Epithelial cell of prostate (primary cell): ENCODE measurements around the gene SGK1.

Source experiments
- DNase-seq: peaks from one replicate; pipeline ENCODE4 v3.0.0-alpha.2; 2011; ENCODE audit warnings: low read depth, low spot score
- H3K27ac ChIP-seq: fragments of 450-650 bp; 2 replicates; pipeline ENCODE4 v1.5.1; 2017; ENCODE audit warnings: mild to moderate bottlenecking

SGK1 gene

DNA sequence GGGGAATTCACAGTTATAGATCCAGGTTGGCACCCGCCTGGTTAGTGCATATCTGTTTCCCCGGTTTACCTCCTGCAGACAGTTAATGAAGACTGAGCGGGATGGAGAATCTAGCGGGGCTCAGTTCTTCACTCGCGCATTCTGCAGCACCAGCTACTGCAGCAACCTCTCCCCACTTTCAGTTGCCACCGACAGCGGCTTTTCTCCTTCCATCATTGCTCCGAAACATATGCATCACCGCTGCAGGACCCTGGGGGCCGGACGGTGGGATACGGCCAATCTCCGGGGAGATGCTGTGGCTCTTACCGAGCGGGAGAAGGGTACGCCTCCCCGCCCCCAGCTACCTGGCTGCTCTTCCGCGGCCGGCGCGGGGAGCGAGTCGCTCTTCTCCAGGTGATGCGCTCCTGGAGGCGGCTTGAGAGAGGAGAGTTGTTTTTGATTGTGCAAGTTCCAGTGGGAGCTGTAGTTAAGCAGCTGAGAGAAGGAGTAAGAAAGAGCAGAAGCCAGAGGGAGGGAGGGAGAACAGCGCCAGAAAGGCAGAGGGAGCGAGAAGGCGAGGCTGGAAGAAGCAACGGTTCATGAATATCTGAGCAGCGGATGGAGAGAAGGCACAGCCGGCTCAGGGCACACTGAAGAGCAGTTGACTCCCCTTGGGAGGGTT is at the start of gene SGK1:
SGK1 (minus strand) TSS at position 642 of the 661 bp plus-strand sequence. CDS start 652 bp downstream, outside the sequence.
- H3K27ac ChIP-seq: no peak within 1 kb of the TSS
- DNase-seq: no peak

DNA sequence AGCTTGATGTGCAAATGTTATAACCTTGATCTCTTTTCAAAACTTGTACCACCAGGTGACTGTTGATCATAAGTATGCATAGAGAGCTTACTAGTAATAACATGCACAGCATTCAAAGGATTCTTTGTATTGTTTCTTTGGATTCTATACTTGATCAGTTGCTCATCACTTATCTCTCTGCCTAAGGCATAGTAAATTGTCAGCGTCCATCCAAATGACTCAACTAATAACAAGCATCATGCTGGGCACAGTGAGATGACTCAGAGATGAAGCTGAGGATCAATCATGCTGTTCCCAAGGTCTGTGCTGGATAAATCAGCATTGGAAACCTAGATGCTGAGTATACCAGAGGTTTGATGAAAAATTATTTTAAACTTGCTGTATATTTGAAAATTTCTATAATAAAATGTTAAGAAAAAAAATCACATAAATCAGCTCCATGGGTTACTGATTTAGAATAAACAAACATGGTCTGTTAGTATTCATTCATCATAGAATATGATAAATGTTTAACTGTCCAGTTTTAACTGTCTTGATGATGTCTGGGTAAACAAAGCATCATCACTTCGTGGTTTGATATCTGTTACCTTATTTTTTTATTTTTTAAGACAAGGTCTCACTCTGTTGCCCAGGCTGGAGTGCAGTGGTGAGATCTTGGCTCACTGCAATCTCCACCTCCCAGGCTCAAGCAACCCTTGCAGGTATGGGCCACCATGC is 45.6 kb upstream of the SGK1 start:
- peak overlapping the region; percentile 59 for H3K27ac ChIP-seq
- peak; percentile 91 for DNase-seq

DNA sequence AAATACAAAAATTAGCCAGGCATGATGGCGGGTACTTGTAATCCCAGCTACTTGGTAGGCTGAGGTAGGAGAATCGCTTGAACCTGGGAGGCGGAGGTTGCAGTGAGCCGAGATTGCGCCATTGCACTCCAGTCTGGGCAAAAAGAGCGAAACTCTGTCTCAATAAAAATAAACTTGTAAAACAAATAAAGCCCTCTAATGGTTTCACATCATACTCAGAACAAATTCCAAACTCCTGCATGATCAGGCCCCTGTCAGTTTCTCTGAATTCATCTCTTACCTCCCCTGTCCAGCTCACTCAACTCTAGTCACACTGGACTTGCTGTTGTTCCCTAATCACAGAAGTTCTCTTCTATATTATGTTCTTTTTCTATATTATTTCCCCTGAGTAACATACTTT is 43.1 kb upstream of the SGK1 start:
- DNase-seq: no peak
- H3K27ac ChIP-seq: no peak overlapping the region

DNA sequence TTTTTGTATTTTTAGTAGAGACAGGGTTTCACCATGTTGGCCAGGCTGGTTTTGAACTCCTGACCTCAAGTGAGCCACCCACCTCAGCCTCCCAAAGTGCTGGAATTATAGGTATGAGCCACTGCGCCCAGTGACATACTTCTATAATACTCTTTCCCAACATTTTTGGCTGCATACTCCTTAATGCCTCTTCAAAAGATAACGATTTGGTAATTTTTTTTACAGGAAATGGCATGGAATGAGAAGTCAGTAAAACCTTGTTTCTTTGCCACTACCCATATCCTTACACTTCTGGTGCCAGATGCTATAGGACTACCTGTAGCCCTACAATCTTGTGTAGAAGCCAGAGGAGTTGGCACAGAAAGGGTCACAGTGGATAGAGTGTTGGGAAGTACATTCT is 41.4 kb upstream of the SGK1 start:
- H3K27ac ChIP-seq: no peak overlapping the region
- no peak for DNase-seq

DNA sequence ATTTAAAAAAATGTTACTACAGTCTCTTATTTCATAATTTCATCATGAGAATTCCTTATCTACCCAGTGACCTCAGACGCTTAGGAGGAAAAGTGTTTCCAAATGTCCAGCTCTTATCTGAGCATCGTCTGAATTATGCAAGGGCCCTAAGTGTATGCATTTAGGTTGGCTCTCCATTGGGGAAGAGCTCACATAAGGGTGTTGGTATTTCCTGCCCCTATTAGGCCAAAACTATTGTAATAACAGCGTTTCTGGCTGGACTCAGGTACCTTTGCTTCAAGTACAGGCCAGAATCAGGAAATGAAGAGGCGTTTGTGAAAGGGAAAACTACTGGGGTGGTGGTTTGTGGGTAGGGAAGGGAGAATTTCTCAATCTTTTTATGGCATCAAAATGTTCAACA is 40.4 kb upstream of the SGK1 start:
- no peak for DNase-seq
- no peak overlapping the region for H3K27ac ChIP-seq

DNA sequence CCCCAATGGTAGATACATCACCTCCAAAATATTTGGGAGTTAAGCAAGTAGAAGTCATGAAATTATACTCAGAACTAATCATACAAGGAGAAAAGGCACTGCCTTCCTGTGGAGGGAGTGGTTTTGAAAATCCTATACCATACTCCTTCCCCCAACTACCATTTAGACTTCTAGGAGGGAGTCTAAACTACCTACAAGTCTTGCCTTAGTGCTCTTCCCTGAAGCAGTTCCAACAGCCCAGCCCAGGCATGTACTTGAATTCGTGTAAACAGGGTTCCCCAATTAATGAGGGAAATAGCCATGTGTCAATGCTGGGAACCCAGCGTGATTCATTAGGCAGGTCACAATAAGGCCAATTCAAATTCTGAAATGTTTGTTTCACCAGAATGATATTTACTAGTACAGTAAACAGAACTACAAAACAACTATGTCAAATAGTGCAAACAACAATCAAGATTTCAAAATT is 39.1 kb upstream of the SGK1 start:
- peak overlapping the region; percentile 15 for H3K27ac ChIP-seq
- DNase-seq: peak; percentile 69

DNA sequence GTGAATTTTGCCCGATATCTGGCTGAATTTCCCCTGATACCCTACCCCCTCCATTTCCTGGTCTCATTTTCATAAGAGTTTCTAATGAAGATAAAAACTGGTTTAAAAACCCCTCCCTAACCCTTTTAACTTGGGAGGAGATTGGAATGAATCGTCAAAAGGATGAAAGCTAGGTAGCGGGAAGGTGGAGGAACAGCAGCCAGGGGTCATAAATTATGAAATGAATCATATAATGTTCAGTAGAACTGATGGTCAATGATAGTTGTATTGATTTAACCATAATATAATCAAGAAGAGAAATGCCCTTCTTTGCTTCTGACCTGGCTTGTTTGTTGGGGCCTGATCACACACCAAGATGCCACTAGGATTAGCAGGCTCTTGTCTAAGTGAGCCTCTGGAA is 38.5 kb upstream of the SGK1 start:
- DNase-seq: no peak
- H3K27ac ChIP-seq: no peak overlapping the region

DNA sequence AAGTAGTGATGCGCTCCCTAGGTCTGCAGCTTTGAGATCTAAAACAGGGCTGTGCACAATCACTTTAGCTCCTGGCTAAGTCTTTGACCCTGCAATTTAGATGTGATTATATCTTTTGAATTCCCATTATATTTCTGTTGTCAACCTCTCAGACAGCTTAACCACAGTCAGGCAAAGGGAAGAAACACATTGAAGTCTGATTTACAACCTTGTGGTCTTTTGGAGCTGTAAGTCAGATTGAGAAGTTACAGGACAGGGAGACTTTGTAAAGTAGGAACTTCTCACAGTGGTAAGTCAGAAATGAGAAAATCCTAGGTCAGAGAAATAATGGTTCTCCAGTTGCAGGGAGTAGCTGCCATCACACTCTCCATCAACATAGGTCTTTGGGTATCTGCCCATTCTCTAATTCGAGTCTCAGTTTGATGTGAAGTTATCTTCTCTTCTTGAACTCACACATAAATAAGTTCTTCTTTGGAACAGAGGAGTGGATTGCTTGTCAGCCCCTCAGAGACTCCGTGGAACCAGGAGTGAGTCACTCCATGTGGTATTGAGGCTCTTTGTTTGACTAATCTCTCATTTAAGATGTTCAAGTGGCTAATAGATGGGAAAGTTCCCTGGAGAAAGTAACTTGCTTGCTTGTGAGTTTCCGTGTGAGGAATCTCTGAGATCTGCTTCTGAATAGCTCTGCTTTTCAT is 35.0 kb upstream of the SGK1 start:
- no peak overlapping the region for H3K27ac ChIP-seq
- DNase-seq: no peak

DNA sequence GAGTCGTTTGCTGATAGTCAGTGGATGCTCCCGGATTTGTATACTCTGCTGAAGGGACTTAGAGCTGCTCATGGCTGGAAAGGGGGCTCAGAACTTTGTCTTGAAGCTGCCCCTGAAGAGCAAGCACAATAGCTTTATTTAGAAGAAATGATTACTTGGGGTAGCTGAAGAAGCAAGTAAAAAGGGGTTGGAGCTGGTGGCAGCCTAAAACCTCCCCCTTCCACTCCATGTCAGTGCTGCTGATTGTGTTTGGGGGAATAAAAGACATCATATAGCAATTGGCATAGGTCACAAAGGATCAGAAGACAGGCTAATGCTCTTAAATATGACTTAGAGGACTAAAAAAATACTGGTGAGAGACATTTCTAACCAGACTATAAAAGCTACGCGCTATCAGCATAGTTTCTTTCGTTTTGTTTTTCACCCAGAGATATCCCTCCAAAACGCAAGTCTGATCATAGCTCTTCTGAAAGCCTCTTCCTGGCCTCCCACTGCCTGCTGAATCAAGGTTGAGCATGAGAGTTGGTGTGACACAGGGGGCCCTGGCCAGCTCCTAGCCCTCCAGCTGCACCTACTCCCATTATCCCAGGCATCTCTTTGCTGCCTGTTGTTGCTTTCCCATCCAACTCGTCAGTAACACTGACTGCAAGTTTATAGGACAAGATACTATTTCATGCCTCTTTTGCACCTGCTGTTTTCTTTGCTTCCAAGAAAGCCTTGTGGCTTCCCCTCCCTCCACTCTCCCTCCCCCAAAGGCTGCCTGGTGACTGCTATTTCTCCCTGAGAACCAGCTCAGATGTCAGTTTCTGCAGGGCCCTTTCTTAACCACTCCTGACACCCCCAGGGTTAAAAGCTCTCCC is 33.9 kb upstream of the SGK1 start:
- no peak for DNase-seq
- no peak overlapping the region for H3K27ac ChIP-seq

DNA sequence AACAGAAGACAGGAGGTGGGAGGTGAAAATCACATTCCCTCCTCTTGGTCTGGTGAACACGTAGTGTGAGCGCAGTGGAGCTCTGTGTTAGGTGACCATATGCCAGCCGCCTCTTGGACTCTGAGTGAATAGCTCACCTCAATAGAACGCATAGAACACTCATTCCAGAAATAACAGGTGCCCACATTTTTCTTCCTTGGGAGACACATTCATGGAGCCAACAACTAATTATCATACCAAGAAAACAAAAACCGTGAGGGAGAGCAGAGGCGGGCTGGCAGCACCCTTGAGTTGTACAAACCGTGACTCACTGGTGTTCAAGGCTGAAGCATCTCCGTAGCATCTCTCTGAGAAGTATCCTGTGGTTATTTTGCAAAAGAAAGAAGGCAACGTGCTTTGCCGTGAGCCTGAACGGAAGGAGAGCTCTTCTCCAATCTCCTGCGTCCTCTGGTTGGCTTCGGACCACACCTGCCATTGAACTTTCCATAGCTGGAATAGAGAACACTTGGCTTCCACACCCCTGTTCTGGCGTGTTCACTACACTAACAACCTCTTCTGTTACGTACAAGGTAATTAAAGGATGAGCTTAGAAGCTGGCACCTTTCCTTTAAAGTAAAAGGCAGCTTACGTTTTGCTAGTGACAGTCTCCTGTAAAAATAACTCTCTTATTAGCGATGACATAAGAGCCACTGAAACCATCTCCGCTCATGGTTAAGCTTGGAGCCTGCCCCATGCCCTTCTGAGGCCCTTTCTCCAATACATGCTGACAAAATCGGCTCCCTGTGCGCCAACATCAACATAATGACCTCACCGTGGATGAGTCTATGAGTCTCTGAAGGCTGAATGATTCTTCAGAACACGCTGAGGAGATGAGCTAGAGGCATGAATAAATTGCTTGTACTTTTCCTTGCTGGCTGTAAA is 30.2 kb upstream of the SGK1 start:
- no peak overlapping the region for H3K27ac ChIP-seq
- no peak for DNase-seq

DNA sequence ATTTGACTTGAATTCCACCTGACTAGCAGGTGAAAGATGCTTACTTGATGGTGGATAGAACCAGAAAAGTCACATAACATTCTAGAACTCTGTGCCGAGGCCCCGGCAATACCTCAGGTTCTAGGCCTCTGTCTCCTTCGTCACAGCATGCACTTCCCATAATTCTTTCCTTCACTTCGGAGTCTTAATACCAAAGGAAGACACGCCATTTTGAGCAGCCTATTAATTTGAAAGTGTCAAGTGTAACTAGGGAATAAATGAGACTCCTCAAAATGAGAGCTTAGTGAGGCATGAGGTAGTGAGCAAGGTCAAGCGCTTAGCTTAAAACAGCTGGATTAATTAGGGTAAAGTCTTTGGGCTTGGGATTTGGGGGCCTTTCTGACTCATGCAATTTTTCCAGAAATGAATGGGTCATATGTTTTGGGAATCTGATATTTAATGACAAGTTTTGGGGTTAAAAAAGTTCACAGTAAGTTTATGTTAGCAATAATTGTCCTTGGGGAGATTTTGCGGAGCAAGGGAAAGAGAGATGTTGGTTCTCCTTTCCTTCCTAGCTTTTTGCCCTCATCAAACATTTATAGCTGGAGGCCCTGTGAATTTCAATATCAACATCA is 29.1 kb upstream of the SGK1 start:
- H3K27ac ChIP-seq: no peak overlapping the region
- DNase-seq: no peak

DNA sequence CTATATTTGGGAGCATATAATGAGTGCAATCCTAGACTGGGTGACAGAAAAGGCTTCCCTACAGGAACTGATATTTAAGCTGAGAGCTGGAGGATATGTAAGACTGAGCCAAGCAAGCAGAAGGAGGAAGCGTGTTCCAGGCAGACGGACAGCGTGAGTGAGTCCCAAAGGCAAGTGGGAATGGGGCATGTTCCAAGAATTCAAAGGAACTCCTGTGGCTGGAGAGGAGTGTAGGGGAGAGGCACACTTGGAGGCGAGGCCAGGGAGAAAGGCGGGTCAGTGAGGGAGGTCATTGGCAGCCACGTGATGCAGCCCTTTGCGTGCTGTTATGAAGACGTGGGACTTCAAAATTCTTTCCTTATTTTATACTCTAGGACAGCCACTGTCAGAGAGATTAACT is 27.9 kb upstream of the SGK1 start:
- no peak overlapping the region for H3K27ac ChIP-seq
- DNase-seq: no peak

DNA sequence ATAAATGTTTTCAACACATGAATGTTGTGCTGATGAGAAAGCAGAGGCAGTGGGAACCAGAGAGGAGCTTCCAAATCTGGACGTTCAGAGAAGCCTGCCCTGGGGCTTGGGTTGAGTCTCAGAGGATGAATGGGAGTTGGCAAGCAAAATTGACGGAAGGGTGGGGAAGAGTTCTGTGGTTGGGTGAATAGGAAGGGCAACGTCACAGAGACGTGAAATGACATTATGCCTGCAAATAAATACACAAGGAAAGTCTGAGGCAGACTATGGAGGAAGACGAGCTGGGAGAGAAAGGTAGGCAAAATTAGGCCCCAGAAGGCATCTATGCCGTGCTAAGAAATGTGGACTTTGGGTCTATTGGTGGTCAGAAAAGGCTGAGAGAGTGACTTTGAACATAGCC is 25.2 kb upstream of the SGK1 start:
- DNase-seq: no peak
- H3K27ac ChIP-seq: no peak overlapping the region

DNA sequence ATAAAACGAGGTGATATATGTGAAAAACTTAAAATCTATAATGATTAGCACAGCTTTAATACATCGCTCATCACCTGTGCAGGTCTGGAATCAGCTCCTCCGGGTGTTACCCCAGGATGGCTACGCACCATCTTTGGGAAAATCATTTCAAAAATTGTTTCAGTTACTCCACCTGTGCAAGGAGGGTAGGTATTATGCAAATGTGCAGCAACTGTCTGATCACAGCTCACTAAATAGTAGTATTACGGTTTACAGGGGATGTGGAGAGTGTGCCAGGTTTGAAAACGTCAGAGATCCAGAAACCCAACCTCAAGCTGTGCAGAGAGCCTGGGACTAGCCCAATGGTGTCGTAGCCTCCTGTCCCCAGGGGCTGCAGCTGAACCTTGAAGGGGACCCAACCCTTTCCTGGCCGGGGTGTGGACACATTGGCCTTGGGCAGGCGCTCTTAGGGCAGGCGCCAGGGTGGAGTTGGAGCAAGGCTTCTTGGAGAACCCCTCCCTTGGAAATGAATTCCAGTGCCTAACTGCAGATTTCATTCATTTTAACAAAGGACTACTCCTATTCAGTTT is 24.2 kb upstream of the SGK1 start:
- no peak for DNase-seq
- H3K27ac ChIP-seq: no peak overlapping the region

DNA sequence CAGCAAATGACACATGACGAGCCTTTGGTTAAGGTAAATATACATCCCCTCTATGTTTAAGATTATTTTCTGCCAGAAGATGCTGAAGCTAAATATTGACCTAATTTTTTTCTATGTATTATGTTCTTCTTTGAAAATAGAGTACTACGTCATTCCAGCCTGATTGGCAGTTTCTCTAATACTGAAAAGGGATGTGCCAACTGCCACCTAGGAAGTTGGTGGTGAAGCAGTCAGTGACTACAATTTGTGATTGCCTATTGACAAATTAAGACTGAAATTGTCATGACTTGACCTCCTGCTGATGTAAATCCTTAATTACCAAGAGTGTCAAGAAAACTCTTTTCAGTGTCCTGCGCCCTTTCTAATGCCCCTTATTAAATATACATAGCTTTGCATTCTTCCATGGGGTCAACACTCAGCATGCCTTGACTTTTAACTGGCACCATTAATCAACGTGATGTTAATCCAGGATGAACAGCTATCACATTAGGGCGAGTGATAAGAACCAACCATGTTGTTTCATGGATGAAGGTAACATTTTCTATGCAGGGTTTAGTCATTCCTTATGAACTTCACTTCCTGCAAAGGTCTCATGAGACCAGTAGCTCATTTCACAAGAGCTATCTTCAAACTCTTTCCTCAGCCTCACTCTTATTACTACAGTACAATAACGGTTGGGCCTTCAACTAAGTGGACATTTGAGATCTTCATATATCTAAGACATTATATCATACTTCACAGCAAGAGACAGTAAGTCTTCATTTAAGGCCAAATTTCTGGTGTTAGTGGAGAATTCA is 22.5 kb upstream of the SGK1 start:
- no peak for DNase-seq

DNA sequence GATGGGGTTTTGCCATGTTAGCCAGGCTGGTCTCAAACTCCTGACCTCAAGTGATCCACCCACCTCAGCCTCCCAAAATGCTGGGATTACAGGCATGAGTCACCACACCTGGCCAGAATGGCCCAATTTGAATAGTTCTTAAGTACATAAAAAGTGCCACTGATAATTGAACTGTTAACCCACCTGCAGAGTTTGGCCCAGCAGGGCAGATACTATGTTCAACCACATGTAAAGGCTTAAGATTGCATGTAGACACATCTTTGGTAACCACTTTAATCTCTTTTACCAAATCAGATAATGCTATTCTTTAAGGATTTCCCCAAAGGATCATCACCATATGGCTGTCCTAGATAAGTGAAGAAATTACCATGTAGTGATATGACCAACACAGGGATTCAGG is 21.3 kb upstream of the SGK1 start:
- DNase-seq: no peak
- H3K27ac ChIP-seq: no peak overlapping the region

More for the DNA sequence above, 22.5 kb upstream of the SGK1 start:
- H3K27ac ChIP-seq: no peak overlapping the region

DNA sequence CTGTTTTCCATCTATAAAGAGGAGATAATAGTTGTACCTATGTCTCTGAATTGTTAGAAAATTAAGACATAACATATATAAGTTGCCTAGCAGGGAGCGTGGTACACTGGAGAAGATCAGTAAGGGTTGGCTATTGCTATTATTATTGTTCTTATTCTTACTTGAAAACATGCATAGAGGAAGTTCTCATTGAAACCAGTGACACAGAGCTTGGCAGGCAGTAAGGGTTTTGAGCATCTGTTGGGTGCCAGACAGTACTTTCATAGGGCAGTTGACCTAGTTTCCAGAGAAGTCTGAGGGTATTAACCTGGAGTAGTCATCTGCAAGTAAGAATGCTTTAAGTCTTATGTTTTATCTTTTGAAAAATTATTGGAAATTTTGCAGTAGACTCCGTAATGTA is 13.3 kb upstream of the SGK1 start:
- H3K27ac ChIP-seq: no peak overlapping the region
- DNase-seq: no peak

DNA sequence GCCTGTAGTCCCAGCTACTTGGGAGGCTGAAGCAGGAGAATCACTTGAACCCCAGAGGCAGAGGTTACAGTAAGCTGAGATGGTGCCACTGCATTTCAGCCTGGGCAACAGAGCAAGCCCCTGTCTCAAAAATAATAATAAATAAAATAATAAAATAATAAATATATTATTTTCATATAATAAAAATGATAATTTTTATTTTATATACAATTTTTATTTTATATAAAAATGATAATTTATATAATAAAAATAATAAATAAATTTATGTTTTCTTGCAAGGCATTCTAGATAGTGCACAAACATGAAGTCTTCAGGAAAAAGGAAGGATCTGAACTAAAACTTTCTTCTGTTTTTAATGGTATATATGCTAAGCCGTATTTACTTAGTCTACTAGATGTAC is 12.6 kb upstream of the SGK1 start:
- no peak for DNase-seq

More for the DNA sequence above, 12.6 kb upstream of the SGK1 start:
- no peak overlapping the region for H3K27ac ChIP-seq
